Raji (cell line): ENCODE measurements around the gene CLSTN2.

Experiments
- POLR2A ChIP-seq: IDR thresholded peaks from 2 replicates; pipeline ENCODE4 v1.6.1; 2011; ENCODE audit warnings: low read depth, low read length, control low read depth; ENCODE audit not compliant: insufficient read depth

Gene CLSTN2

DNA sequence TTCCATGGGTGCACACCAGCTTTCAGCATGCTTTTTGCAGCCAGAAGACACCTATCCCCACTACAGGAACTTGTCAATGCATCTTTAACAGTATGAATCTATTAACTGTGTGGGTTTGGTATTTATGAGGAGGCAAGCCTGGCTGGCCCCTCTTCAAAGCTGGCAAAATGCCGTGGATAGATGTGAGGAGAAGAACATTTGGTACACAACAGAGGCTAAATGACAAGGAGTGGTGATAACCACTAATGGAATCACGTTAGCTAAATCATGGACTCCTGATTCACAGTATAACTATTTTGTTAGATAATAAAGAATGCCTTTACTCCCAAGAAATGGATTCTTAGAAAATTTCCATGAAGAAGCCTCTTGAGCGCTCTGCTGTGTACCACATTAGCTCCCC is 187.2 kb downstream of the CLSTN2 start:
- no peak for TF ChIP-seq POLR2A

- TF ChIP-seq POLR2A: no peak
These were observed 193.2 kb downstream of the CLSTN2 start for GRCh38 chr3:140128217-140128616.

- no peak for TF ChIP-seq POLR2A
These were observed 193.6 kb downstream of the CLSTN2 start for GRCh38 chr3:140128631-140129030.

DNA sequence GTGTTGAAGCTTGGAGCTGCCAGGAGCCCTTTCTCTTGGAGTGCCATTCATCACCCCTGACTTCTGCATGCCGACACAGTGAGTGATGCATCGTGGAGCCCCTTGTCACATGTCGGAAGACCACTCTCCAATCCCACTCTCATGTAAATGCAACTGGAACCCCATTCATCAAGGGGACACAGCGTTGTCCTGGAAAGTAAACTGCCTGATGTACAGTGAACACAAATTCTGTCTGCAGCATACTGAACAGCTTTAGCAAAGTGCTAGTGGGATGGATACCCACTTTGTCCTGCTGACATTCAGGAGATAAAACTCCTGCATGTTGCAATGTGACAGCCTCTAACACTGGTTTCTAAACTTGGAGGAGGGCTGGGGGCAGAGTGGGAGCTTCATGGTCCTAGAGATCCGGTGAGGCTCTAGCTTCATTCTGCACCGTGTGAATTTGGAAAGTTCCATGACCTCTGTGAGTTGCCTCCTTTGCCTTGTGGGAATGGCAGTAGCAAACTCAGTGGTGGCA is 194.8 kb downstream of the CLSTN2 start:
- no peak for TF ChIP-seq POLR2A

DNA sequence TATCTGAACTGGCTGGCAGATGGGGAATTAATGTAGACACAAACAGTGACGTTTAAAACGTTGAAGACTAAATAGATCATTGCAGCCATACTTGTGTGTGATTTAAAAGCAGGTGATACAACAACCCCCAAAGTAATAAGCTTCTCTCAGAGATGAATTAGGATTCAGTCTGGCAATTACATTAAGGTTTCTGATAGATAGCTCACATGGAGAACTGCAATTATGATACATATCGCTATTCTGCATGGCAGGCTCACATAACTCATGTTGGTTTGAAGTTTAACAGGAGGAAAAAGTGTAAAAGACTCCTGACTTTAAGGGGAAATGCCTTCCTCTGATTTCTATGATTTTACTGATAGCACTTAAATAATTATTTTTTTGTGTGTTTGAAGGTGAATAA is 196.9 kb downstream of the CLSTN2 start:
- TF ChIP-seq POLR2A: no peak

- TF ChIP-seq POLR2A: no peak
These were observed 199.4 kb downstream of the CLSTN2 start for GRCh38 chr3:140134231-140134965.

DNA sequence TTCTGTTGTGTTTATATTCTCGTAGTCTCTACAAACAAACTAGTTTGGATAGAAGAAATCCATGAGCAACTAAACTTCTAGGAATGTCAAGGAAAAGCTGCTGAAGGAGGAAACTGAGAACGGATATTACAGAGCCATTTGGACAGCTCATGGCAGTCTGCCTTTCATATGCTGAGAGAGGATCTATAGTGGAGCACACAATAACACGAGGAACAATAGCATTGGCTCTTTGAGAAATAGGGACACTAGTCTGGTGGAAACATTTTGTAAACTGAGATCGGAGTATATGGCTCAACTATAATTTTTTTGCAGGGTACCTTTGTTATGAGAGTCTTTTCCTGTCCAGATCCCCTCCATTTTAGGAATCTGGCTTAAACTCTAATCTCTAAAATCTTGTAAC is 200.5 kb downstream of the CLSTN2 start:
- no peak for TF ChIP-seq POLR2A

- TF ChIP-seq POLR2A: no peak
These were observed 208.5 kb downstream of the CLSTN2 start for GRCh38 chr3:140143367-140144069.

GRCh38 chr3:140145528-140145927 is 210.5 kb downstream of the CLSTN2 start:
- no peak for TF ChIP-seq POLR2A

DNA sequence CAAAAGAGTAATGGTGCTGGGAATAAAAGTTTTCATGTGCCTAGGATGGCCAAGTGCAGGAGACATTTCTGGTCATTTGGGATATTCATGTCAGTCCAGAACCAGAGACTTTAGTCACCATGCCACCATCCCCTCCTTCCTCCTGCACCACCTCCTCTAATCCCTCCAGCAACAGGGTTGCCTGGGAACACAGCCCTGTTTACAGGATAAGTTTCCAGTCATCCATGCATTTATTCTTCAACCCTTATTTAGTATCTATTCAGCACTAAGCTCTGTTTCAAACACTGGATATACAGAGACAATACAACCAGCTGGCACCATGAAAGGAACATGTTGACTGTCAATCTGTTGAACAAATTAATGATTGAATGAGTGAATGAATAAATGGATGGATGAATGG is 211.7 kb downstream of the CLSTN2 start:
- TF ChIP-seq POLR2A: no peak

- no peak for TF ChIP-seq POLR2A
These were observed 213.0 kb downstream of the CLSTN2 start for GRCh38 chr3:140147965-140148490.

DNA sequence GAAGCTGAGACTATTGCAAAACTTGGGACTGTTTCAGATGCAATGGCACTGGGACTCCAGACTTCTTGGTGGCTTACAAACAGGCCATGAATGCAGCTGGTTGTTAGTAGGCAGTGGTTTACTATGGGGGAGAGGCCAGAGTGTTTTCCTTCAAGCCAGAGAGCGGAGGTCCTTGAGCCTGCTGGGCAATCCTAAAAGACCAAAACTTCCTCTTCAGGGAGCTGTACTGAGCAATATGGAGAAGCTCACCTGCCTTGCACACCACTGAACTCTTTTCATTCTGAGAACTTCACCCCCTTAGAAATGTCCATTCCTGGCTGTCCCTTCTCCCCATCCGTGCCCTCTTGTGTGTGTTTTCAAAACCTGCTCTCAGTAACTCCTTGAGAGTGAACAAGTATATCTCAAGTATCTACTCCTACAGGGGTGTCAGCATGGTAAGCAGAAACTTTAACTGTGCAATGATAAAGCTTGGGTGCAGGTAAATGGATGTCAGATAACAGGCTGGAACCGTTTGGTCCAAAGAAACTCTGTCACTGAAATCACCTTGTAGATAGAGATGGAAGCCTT is 213.9 kb downstream of the CLSTN2 start:
- TF ChIP-seq POLR2A: no peak

DNA sequence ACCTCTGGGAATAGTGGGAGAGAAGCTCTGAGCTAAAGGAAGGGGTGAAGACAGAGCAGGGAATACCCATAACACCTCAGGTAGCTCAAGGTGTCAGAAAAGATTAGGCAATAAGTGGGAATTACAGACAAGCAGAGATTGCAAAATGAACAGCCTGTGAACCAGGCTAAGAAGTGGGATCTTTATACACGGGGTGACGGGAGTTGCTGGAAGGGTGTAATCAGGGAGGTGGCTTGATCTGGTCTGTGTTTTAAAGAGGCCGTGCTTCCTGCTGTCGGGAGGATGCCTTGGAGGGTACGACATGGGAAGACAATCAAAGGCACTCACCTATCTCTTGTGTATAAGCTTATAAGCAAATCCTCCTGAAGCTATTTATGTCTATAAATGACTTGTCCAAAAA is 216.3 kb downstream of the CLSTN2 start:
- no peak for TF ChIP-seq POLR2A

- TF ChIP-seq POLR2A: no peak
These were observed 218.1 kb downstream of the CLSTN2 start for GRCh38 chr3:140152851-140153639.

- TF ChIP-seq POLR2A: no peak
These were observed 218.8 kb downstream of the CLSTN2 start for GRCh38 chr3:140153736-140154135.
